HEK293T (cell line): ENCODE results near the gene RGL1.

Experiments used
- BHLHE40 ChIP-seq: fragments of 450-650 bp; IDR thresholded peaks from 2 replicates; pipeline ENCODE4 v1.6.1; 2016; ENCODE audit warnings: mild to moderate bottlenecking, moderate library complexity, borderline replicate concordance
- FOXA1 ChIP-seq: fragments of 450-650 bp; IDR thresholded peaks from 2 replicates; pipeline ENCODE4 v1.6.1; 2016; ENCODE audit warnings: mild to moderate bottlenecking
- HDGF ChIP-seq: fragments of 450-650 bp; IDR thresholded peaks from 2 replicates; pipeline ENCODE4 v1.6.1; 2017; ENCODE audit warnings: antibody characterized with exemption, borderline replicate concordance
- NFRKB ChIP-seq: fragments of 450-650 bp; IDR thresholded peaks from 2 replicates; pipeline ENCODE4 v1.6.1; 2016; ENCODE audit warnings: mild to moderate bottlenecking, moderate library complexity
- SP1 ChIP-seq: fragments of 450-650 bp; IDR thresholded peaks from 2 replicates; pipeline ENCODE4 v1.6.1; 2017

- no peak for TF ChIP-seq NFRKB
- no peak for TF ChIP-seq SP1
- no peak for TF ChIP-seq BHLHE40
- no peak for TF ChIP-seq HDGF
- no peak for TF ChIP-seq FOXA1
Observed at GRCh38 chr1:183780159-183780558, 24.8 kb upstream of the RGL1 start.
